Liver (tissue), 9 donors: ENCODE measurements around the gene FOXI1. TPM values are rescaled to one million over a fixed set of nuclear protein-coding genes. Genes with fewer than 3 reads are reported as not detected.

Experiments used
- DNase-seq: peaks from one replicate; pipeline ENCODE4 v3.0.0-alpha.2; 2017; ENCODE audit warnings: low spot score
- H3K27ac ChIP-seq, 2 donors: one replicate each; pipeline ENCODE4 v1.7.0; 2013; ENCODE audit warnings: inconsistent platforms in 2 of 2, low read length in 2 of 2, control low read depth in 1 of 2, low read depth in 1 of 2, mild to moderate bottlenecking in 1 of 2
- H3K27me3 ChIP-seq, 4 donors: one replicate each; pipeline versions ENCODE4 v1.6.1 to v1.7.0; 2013; ENCODE audit warnings: low read length in 3 of 4, inconsistent platforms in 1 of 4, mild to moderate bottlenecking in 1 of 4, moderate library complexity in 1 of 4; ENCODE audit not compliant: control insufficient read depth in 4 of 4, insufficient read depth in 4 of 4
- H3K36me3 ChIP-seq, 4 donors: one replicate each; pipeline versions ENCODE4 v1.6.1 to v1.7.0; 2013; ENCODE audit warnings: low read length in 3 of 4, mild to moderate bottlenecking in 3 of 4, low read depth in 1 of 4, moderate library complexity in 1 of 4; ENCODE audit not compliant: control insufficient read depth in 4 of 4, insufficient read depth in 3 of 4
- H3K4me1 ChIP-seq, 4 donors: one replicate each; pipeline versions ENCODE4 v1.6.1 to v1.7.0; 2013; ENCODE audit warnings: low read length in 3 of 4, mild to moderate bottlenecking in 3 of 4, moderate library complexity in 1 of 4; ENCODE audit not compliant: control insufficient read depth in 4 of 4, insufficient read depth in 4 of 4
- H3K4me3 ChIP-seq, 3 donors: one replicate each; pipeline versions ENCODE4 v1.6.1 to v1.7.0; 2013; ENCODE audit warnings: low read length in 3 of 3, control low read depth in 1 of 3, low read depth in 1 of 3, mild to moderate bottlenecking in 1 of 3
- H3K9ac ChIP-seq, 2 donors: one replicate each; pipeline ENCODE4 v1.7.0; 2013; ENCODE audit warnings: low read length in 2 of 2, mild to moderate bottlenecking in 2 of 2, moderate library complexity in 2 of 2, control low read depth in 1 of 2, low read depth in 1 of 2
- H3K9me3 ChIP-seq, 4 donors: one replicate each; pipeline versions ENCODE4 v1.6.1 to v1.7.0; 2013; ENCODE audit warnings: low read length in 3 of 4; ENCODE audit not compliant: control insufficient read depth in 4 of 4
- EGR1 ChIP-seq, 2 donors: IDR thresholded peaks; 2 replicates each; pipeline ENCODE4 v1.6.1; 2016 to 2018; ENCODE audit warnings: antibody characterized with exemption in 2 of 2, low read depth in 2 of 2
- FOXA1 ChIP-seq: IDR thresholded peaks from 2 replicates; pipeline ENCODE4 v1.6.1; 2016; ENCODE audit warnings: antibody characterized with exemption
- FOXA2 ChIP-seq: IDR thresholded peaks from 2 replicates; pipeline ENCODE4 v1.6.1; 2016; ENCODE audit warnings: antibody characterized with exemption
- GABPA ChIP-seq, 2 donors: IDR thresholded peaks in 1 of 2; conservative IDR thresholded peaks in 1 of 2; 2 replicates each; pipeline ENCODE4 v1.6.1; 2016; ENCODE audit warnings: antibody characterized with exemption in 2 of 2, mild to moderate bottlenecking in 1 of 2, moderate library complexity in 1 of 2
- HNF4A ChIP-seq, 2 donors: conservative IDR thresholded peaks; 2 replicates each; pipeline ENCODE4 v1.6.1; 2016; ENCODE audit warnings: antibody characterized with exemption in 2 of 2, mild to moderate bottlenecking in 2 of 2
- JUND ChIP-seq, 2 donors: IDR thresholded peaks; 2 replicates each; pipeline ENCODE4 v1.6.1; 2016; ENCODE audit warnings: antibody characterized with exemption in 2 of 2
- NR2F2 ChIP-seq: IDR thresholded peaks from 2 replicates; pipeline ENCODE4 v1.6.1; 2016; ENCODE audit warnings: antibody characterized with exemption
- RAD21 ChIP-seq, 2 donors: IDR thresholded peaks; 2 replicates each; pipeline ENCODE4 v1.6.1; 2016; ENCODE audit warnings: antibody characterized with exemption in 2 of 2, mild to moderate bottlenecking in 2 of 2
- RXRA ChIP-seq, 2 donors: IDR thresholded peaks; 2 replicates each; pipeline ENCODE4 v1.6.1; 2017 to 2018; ENCODE audit warnings: antibody characterized with exemption in 2 of 2, mild to moderate bottlenecking in 1 of 2
- TAF1 ChIP-seq: conservative IDR thresholded peaks from 2 replicates; pipeline ENCODE4 v1.6.1; 2016; ENCODE audit warnings: antibody characterized with exemption, mild to moderate bottlenecking
- YY1 ChIP-seq: IDR thresholded peaks from 2 replicates; pipeline ENCODE4 v1.6.1; 2016; ENCODE audit warnings: antibody characterized with exemption, mild to moderate bottlenecking
- WGBS: extraction: QIAGEN DNeasy Blood & Tissue Kit; methylation state at CpG from one replicate; pipeline ENCODE4 v1.1.7; 2013; 5-methylcytosine and 5-hydroxymethylcytosine counted together
- polyA plus RNA-seq, 2 donors: library from polyadenylated mRNA; stranded (reverse) in 1 of 2; unstranded in 1 of 2; fragments of 200-250 nt in 1 of 2; fragments of >200 nt in 1 of 2; fragmentation: Nextera tagmentation in 1 of 2; extraction: Ambion mirVana in 1 of 2; gene quantifications; one replicate each; pipeline versions ENCODE4 v1.2.1 to v1.2.3, GENCODE V29; 2013 to 2015
- total RNA-seq, 2 donors: library from RNA; depleted of rRNA; stranded (reverse); fragments of >200 nt; gene quantifications; one replicate each; pipeline ENCODE4 v1.2.3, GENCODE V29; 2014
- TF ChIP-seq, protein P1 (sequence below): IDR thresholded peaks from 2 replicates; pipeline ENCODE4 v1.6.1; 2016; ENCODE audit warnings: antibody characterized with exemption
- TF ChIP-seq, protein P2 (sequence below): IDR thresholded peaks from 2 replicates; pipeline ENCODE4 v1.6.1; 2016; ENCODE audit warnings: antibody characterized with exemption, mild to moderate bottlenecking
- TF ChIP-seq, protein P3 (sequence below): IDR thresholded peaks from 2 replicates; pipeline ENCODE4 v1.6.1; 2016; ENCODE audit warnings: antibody characterized with exemption
- TF ChIP-seq, protein P4 (sequence below): fragments of 150-350 bp; IDR thresholded peaks from 2 replicates; pipeline ENCODE4 v1.5.1; 2017; ENCODE audit warnings: improper control_type of control experiment, low read depth, low read length; ENCODE audit not compliant: missing input control
- TF ChIP-seq, protein P5 (sequence below): IDR thresholded peaks from 2 replicates; pipeline ENCODE4 v1.6.1; 2016; ENCODE audit warnings: antibody characterized with exemption
- donor health status: healthy.
- donor health status: healthy.
- donor health status: healthy.
- donor health status: healthy.
- donor health status: healthy.

Gene FOXI1
- total and polyA plus RNA-seq, 4 donors: not detected

DNA sequence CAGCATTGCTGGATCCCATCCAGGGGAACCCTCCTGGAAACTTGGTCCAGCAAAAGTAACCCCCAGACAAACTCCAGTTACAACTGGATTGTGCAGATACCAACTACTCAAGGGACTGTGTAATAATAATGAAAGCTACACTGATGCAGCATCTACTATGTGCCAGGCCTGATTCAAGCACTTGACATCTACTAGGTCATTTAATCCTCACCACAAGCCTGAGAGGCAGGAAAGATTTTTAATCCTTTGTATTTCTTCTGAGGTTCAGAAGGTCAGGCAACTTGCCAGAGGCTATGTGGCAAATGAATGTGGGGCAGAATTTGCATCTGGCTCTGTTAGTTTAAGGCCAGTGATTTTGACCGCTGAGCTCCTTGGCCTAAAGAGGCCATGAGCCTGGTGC, 29.5 kb upstream of the FOXI1 start:
- no peak for DNase-seq
- no peak overlapping the region for H3K4me3 ChIP-seq
- peaks cover 0 to 3% (median 0%) of the 10 kb centered on the region in 4 donors for H3K27me3 ChIP-seq
- no peak overlapping the region for H3K9ac ChIP-seq
- H3K36me3 ChIP-seq: peaks cover 0 to 2% (median under 1%) of the 10 kb centered on the region in 4 donors
- H3K9me3 ChIP-seq: no peaks in the 10 kb centered on the region
- no peaks in the 10 kb centered on the region for H3K4me1 ChIP-seq
- TF ChIP-seq, protein P1, sequence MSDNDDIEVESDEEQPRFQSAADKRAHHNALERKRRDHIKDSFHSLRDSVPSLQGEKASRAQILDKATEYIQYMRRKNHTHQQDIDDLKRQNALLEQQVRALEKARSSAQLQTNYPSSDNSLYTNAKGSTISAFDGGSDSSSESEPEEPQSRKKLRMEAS: no peak
- TF ChIP-seq, protein P2, sequence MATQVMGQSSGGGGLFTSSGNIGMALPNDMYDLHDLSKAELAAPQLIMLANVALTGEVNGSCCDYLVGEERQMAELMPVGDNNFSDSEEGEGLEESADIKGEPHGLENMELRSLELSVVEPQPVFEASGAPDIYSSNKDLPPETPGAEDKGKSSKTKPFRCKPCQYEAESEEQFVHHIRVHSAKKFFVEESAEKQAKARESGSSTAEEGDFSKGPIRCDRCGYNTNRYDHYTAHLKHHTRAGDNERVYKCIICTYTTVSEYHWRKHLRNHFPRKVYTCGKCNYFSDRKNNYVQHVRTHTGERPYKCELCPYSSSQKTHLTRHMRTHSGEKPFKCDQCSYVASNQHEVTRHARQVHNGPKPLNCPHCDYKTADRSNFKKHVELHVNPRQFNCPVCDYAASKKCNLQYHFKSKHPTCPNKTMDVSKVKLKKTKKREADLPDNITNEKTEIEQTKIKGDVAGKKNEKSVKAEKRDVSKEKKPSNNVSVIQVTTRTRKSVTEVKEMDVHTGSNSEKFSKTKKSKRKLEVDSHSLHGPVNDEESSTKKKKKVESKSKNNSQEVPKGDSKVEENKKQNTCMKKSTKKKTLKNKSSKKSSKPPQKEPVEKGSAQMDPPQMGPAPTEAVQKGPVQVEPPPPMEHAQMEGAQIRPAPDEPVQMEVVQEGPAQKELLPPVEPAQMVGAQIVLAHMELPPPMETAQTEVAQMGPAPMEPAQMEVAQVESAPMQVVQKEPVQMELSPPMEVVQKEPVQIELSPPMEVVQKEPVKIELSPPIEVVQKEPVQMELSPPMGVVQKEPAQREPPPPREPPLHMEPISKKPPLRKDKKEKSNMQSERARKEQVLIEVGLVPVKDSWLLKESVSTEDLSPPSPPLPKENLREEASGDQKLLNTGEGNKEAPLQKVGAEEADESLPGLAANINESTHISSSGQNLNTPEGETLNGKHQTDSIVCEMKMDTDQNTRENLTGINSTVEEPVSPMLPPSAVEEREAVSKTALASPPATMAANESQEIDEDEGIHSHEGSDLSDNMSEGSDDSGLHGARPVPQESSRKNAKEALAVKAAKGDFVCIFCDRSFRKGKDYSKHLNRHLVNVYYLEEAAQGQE: no peak
- no peak for TF ChIP-seq TAF1
- no peak for TF ChIP-seq FOXA1
- TF ChIP-seq, protein P3, sequence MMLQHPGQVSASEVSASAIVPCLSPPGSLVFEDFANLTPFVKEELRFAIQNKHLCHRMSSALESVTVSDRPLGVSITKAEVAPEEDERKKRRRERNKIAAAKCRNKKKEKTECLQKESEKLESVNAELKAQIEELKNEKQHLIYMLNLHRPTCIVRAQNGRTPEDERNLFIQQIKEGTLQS: no peak
- no peak for TF ChIP-seq NR2F2
- no peak for TF ChIP-seq HNF4A (conservative IDR thresholded peaks at IDR 0.05)
- no peak overlapping the region for H3K27ac ChIP-seq
- 90% methylated on average over 1 of the region's 1 CpG for WGBS

DNA sequence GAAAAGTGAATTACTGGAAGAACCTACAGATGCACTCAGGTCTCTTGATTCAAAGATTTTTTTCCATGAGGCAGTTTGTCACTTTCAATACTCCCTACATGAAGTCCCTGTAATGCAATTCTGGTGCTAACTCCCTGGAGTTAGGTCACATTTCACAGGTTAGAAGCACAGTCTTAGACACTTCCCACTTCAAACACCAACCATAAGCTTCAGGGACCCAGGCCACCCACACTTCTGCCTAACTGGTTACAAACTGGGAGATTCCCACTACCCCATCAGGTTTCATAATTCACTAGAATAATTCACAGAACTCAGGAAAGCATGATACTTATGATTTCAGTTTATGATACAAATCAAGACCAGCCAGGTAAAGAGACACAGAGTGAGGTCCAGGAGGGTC, 29.0 kb upstream of the FOXI1 start:
- Histone ChIP-seq H3K27ac (no peak overlapping the region), H3K4me3 (no peak overlapping the region), H3K36me3 (peaks cover 0 to 2% (median under 1%) of the 10 kb centered on the region in 4 donors), H3K9ac (no peak overlapping the region), H3K4me1 (no peaks in the 10 kb centered on the region), H3K9me3 (no peaks in the 10 kb centered on the region), H3K27me3 (peaks cover 0 to 3% (median 0%) of the 10 kb centered on the region in 4 donors)
- TF ChIP-seq NR2F2 (no peak), RAD21 (IDR thresholded peaks at IDR 0.05) (no peak), RXRA (IDR thresholded peaks at IDR 0.05) (no peak), EGR1 (IDR thresholded peaks at IDR 0.05; ENCODE audit: low read depth in 2 of 2) (no peak), JUND (IDR thresholded peaks at IDR 0.05) (no peak), GABPA (IDR thresholded peaks at IDR 0.05 in 1 of 2, conservative IDR thresholded peaks at IDR 0.05 in 1 of 2) (no peak), FOXA2 (no peak), YY1 (no peak), FOXA1 (no peak)
- TF ChIP-seq, protein P3: no peak
- TF ChIP-seq, protein P4, sequence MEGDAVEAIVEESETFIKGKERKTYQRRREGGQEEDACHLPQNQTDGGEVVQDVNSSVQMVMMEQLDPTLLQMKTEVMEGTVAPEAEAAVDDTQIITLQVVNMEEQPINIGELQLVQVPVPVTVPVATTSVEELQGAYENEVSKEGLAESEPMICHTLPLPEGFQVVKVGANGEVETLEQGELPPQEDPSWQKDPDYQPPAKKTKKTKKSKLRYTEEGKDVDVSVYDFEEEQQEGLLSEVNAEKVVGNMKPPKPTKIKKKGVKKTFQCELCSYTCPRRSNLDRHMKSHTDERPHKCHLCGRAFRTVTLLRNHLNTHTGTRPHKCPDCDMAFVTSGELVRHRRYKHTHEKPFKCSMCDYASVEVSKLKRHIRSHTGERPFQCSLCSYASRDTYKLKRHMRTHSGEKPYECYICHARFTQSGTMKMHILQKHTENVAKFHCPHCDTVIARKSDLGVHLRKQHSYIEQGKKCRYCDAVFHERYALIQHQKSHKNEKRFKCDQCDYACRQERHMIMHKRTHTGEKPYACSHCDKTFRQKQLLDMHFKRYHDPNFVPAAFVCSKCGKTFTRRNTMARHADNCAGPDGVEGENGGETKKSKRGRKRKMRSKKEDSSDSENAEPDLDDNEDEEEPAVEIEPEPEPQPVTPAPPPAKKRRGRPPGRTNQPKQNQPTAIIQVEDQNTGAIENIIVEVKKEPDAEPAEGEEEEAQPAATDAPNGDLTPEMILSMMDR: no peak
- TF ChIP-seq, protein P1: no peak
- TF ChIP-seq, protein P2: no peak
- TF ChIP-seq, protein P5, sequence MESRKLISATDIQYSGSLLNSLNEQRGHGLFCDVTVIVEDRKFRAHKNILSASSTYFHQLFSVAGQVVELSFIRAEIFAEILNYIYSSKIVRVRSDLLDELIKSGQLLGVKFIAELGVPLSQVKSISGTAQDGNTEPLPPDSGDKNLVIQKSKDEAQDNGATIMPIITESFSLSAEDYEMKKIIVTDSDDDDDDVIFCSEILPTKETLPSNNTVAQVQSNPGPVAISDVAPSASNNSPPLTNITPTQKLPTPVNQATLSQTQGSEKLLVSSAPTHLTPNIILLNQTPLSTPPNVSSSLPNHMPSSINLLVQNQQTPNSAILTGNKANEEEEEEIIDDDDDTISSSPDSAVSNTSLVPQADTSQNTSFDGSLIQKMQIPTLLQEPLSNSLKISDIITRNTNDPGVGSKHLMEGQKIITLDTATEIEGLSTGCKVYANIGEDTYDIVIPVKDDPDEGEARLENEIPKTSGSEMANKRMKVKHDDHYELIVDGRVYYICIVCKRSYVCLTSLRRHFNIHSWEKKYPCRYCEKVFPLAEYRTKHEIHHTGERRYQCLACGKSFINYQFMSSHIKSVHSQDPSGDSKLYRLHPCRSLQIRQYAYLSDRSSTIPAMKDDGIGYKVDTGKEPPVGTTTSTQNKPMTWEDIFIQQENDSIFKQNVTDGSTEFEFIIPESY: no peak
- DNase-seq: no peak
